ENCODE data around the gene KLHL6.

DNA sequence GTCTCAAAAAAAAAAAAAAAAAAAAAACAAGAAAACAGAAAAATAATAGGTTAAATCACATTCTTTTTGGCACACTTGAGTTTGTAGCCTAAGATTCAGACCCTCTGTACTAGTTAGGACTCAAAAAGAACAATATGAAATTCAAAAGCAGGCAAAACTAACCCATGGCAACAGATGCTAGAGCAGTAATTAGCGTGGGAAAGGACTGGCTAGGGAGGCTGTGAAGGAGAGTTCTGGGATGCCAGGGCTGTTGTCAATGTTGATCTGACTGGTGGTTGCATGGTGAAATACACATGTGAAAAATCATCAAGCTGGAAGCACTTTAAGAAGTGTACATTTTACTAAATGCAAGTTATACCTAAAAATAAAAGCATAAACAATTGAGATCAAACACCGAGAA lies 35.6 kb downstream of the KLHL6 start:
- TF ChIP-seq POLR2A (IDR thresholded peaks at IDR 0.05), result no peak
- TF ChIP-seq, protein P1, sequence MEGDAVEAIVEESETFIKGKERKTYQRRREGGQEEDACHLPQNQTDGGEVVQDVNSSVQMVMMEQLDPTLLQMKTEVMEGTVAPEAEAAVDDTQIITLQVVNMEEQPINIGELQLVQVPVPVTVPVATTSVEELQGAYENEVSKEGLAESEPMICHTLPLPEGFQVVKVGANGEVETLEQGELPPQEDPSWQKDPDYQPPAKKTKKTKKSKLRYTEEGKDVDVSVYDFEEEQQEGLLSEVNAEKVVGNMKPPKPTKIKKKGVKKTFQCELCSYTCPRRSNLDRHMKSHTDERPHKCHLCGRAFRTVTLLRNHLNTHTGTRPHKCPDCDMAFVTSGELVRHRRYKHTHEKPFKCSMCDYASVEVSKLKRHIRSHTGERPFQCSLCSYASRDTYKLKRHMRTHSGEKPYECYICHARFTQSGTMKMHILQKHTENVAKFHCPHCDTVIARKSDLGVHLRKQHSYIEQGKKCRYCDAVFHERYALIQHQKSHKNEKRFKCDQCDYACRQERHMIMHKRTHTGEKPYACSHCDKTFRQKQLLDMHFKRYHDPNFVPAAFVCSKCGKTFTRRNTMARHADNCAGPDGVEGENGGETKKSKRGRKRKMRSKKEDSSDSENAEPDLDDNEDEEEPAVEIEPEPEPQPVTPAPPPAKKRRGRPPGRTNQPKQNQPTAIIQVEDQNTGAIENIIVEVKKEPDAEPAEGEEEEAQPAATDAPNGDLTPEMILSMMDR (IDR thresholded peaks at IDR 0.05), result no peak
